HG03342 (cell line): ENCODE data around the gene MIEF1.

ENCODE experiments used
- ATAC-seq: cut with Tn5 transposase; IDR thresholded peaks from one replicate; pipeline ENCODE4 v1.9.1; 2021; ENCODE audit warnings: mild to moderate bottlenecking, moderate library complexity; ENCODE audit not compliant: unreplicated experiment

MIEF1 gene

DNA sequence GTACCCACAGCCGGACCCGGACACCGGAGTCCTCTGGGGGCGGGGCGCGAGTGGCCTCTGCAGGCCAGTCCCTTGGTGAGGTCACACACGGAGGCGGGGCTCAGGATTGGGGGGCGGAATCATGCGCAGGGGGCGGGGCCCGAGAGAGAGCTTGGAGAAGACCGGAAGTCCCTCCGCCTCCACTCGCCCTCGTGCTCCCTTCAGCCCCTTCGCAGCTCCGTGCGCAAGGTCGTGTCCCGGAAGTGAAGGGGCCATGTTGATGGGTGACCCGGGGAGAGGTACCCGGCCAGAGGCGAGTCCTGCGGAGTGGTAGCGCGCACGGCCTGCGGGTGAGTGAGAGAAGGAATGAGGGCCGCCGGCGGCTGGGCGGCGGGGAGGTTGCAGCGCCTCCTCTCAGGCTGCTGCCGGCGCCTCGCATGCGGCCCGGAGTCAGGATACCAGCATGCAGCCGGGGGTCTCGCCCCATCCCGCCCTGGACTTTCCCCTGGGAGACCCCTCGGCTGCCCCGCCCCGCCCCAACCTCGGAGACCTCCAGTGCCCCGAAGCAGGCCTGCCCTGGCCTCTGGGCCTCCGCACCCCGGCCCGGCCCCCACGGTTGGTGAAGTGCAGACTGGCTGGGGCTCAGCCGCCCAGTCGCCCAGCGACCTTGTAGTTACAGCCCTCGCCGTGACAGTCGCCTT is at the start of gene MIEF1:
TSS of gene MIEF1 (plus strand) at position 182 of the 680 bp plus-strand sequence. CDS start 9,005 bp downstream, outside the sequence.
- ATAC-seq = peak; percentile 85

- ATAC-seq = no peak
These were observed 49.4 kb upstream of the MIEF1 start for GRCh38 chr22:39452740-39453040.

- ATAC-seq = no peak
These were observed 48.2 kb upstream of the MIEF1 start for GRCh38 chr22:39453765-39454378.

DNA sequence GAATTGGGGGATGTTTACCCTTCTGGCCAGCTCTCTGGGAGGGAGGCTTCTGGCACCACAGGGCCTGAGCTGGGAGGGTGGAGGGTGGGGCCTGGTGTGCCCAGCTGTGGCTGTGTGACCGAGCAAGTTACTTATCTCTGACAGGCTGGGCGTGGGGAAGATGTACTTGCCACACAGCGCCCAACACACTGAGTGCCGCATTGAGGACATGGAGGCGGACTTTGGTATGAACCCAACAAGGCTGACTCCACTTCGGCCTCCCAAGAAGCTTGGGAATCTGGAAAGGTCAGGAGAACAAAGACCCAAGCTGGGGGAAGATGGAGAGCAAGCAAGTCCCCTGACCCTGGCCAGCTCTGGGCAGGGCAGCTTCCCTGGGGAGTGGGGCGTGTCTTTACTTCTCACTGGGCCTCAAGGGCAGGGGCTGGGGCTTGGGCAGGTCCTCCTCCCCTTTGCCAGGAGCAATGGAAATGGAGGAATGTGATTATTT is 47.7 kb upstream of the MIEF1 start:
- ATAC-seq = no peak

- no peak for ATAC-seq
These were observed 45.4 kb upstream of the MIEF1 start, which contains the start of gene MGAT3 for GRCh38 chr22:39456522-39457197. Gene MGAT3, plus strand, starts transcription at chr22:39457012. Its CDS starts 30,336 bp downstream, at chr22:39487348.

- no peak for ATAC-seq
These were observed 44.9 kb upstream of the MIEF1 start for GRCh38 chr22:39457198-39457555.

GRCh38 chr22:39457556-39458443 is 44.3 kb upstream of the MIEF1 start:
- ATAC-seq = no peak

- ATAC-seq = no peak
These were observed 43.5 kb upstream of the MIEF1 start for GRCh38 chr22:39458444-39459083.

- no peak for ATAC-seq
These were observed 42.4 kb upstream of the MIEF1 start for GRCh38 chr22:39459681-39460080.

DNA sequence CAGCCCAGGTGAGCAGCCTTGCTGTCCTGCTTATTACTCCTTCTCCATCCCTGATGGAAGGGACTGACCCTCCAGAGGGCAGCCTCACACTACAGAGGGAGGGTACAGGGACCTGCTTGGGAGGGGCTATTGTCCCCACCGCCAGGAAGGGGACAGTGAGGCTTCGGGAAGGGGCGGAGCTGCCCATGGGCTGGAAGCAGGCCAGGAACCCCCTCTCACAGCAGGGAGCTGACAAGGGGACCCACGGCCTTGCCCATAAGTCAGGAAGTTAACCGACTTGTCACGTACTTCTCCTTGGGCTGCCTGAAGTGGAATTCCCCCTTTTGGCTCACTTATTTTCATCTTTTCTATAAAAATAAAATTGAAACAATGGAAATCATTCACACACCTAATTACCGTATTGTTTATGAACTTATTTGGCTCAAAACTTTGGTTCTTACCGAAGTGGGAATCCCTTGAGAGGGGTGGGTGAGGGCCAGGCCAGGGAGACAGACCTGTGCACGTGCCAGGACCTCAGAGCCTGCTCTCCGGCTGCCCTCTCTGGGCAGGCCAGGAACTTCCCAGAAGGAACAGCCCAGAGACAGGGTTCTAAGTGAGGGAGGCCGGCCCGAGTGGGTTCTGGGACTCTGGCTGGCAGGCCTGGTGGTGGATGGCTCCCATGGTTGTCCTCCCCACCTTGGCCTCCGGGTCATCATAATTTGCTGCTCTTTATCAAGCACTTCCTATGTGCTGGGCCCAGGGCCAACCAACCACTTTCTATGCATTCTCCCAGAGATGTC is 39.5 kb upstream of the MIEF1 start:
- no peak for ATAC-seq

DNA sequence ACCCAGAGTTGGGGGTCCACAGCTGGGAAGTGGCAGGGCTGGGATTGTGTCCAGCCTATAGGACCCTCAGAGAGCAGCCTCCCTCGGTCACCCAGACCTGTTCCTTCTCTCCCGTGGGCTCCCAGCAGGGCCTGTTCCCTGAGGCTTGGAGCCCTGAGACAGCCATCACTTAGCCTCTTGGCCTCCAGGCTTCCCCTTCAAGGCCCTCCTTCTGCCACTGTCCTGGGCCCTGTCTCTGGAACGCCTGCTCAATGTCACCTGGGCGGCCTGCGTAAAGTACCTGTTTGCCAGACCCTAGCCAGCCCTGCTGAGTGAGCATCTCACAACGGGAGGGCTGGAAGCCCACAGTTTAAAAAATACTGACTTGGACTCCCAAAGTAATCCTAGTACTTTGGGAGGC is 38.8 kb upstream of the MIEF1 start:
- ATAC-seq = no peak

GRCh38 chr22:39463931-39464390 is 38.1 kb upstream of the MIEF1 start:
- ATAC-seq = no peak

DNA sequence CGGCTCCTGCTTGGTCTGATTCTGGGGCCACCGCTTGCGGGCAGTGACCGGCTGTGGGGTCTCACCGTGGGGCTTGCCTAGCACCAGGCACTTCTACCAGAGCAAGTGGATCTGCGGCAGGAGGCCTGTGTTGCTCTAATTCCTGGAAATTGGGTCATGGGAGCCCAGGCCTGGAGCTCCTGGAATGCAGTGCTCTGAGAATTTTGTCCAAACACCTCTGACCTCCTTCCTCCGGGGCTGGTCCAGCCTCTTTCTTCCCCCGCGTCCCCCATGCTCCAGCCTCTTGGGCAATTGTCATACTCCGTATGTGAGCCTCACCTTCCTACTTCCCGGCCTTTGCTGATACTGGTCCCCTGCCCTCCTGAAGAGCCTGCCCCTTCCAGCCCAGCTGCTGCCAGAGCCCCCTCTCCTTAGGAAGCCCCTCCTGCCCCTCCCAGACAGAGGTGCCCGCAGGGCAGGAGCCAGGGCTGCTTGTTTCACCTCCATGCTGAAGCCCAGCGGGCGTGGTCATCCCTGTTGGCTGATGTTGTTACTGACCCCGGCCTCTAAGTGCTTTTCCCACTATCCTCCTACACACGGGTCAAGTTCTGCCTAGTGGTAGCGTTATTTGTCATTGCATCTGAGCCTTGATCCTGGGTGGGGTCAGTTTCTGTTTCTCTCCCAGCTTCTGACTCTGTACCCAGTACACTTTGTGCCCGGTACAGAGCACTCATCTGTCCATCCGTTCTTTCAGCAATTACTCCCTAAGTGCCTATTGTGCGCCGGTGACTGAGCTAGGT is 35.7 kb upstream of the MIEF1 start:
- no peak for ATAC-seq

- no peak for ATAC-seq
These were observed 34.6 kb upstream of the MIEF1 start for GRCh38 chr22:39467390-39467895.

- ATAC-seq = no peak
These were observed 33.4 kb upstream of the MIEF1 start for GRCh38 chr22:39468487-39469325.

GRCh38 chr22:39469326-39469680 is 32.8 kb upstream of the MIEF1 start:
- ATAC-seq = no peak

GRCh38 chr22:39469681-39470450 is 32.2 kb upstream of the MIEF1 start:
- no peak for ATAC-seq
